ENCODE measurements around the gene RASGEF1B. TPM values are rescaled to one million over a fixed set of nuclear protein-coding genes. Genes with fewer than 3 reads are reported as not detected.

RASGEF1B gene
- total RNA-seq, result 10 to 100 TPM; 23.1 to 80.1 (median 29.5) TPM

GRCh38 chr4:81471588-81472280, at the start of gene RASGEF1B:
Gene RASGEF1B (minus strand): TSS chr4:81471907. CDS start chr4:81459508, 12,399 bp downstream.
- no peak for TF ChIP-seq CTCF (IDR thresholded peaks at IDR 0.05; ENCODE audit: low read depth)

GRCh38 chr4:81519856-81520255, 48.1 kb upstream of the RASGEF1B start:
- TF ChIP-seq CTCF (IDR thresholded peaks at IDR 0.05; ENCODE audit: low read depth), result no peak

- no peak for TF ChIP-seq CTCF (IDR thresholded peaks at IDR 0.05; ENCODE audit: low read depth)
Observed at GRCh38 chr4:81519427-81519773, 47.7 kb upstream of the RASGEF1B start.

- TF ChIP-seq CTCF (IDR thresholded peaks at IDR 0.05; ENCODE audit: low read depth), result no peak
Observed at GRCh38 chr4:81518762-81519426, 47.2 kb upstream of the RASGEF1B start.

GRCh38 chr4:81516241-81516640, 44.5 kb upstream of the RASGEF1B start:
- no peak for TF ChIP-seq CTCF (IDR thresholded peaks at IDR 0.05; ENCODE audit: low read depth)

GRCh38 chr4:81512757-81513501, 41.2 kb upstream of the RASGEF1B start:
- TF ChIP-seq CTCF (IDR thresholded peaks at IDR 0.05; ENCODE audit: low read depth), result no peak

All from subcutaneous adipose tissue (tissue), 4 donors.